HepG2 (cell line): ENCODE measurements around the gene LRP5. TPM values are rescaled to one million over a fixed set of nuclear protein-coding genes. Genes with fewer than 3 reads are reported as not detected.

Experiments
- ARNTL ChIP-seq: sonication (generic); formaldehyde crosslinking; IDR thresholded peaks from 2 replicates; pipeline ENCODE4 v1.4.0; 2020; ENCODE audit warnings: mild to moderate bottlenecking, missing genetic modification reagents
- ISL2 ChIP-seq: sonication (generic); formaldehyde crosslinking; IDR thresholded peaks from 2 replicates; pipeline ENCODE4 v1.5.0; 2020; ENCODE audit warnings: missing genetic modification reagents
- KDM1A ChIP-seq: IDR thresholded peaks from 2 replicates; pipeline ENCODE4 v1.6.1; 2016; ENCODE audit warnings: missing compliant biosample characterization
- NCOA2 ChIP-seq: sonication (generic); formaldehyde crosslinking; IDR thresholded peaks from 2 replicates; pipeline ENCODE4 v1.8.0; 2022; ENCODE audit warnings: inconsistent platforms
- NFATC3 ChIP-seq: sonication (generic); formaldehyde crosslinking; IDR thresholded peaks from 2 replicates; pipeline ENCODE4 v1.5.1; 2020; ENCODE audit warnings: mild to moderate bottlenecking, missing genetic modification reagents
- SRY ChIP-seq: sonication (generic); formaldehyde crosslinking; IDR thresholded peaks from 2 replicates; pipeline ENCODE4 v1.8.0; 2022; ENCODE audit warnings: mild to moderate bottlenecking, missing genetic modification reagents
- TARDBP ChIP-seq: sonication (generic); formaldehyde crosslinking; IDR thresholded peaks from 2 replicates; pipeline ENCODE4 v1.8.0; 2022; ENCODE audit warnings: mild to moderate bottlenecking, missing genetic modification reagents
- TOE1 ChIP-seq: sonication (generic); formaldehyde crosslinking; IDR thresholded peaks from 2 replicates; pipeline ENCODE4 v1.4.0; 2020; ENCODE audit warnings: mild to moderate bottlenecking, missing genetic modification reagents
- ZFP37 ChIP-seq: sonication (generic); formaldehyde crosslinking; IDR thresholded peaks from 2 replicates; pipeline ENCODE4 v1.4.0; 2020; ENCODE audit warnings: missing genetic modification reagents, borderline replicate concordance
- ZNF235 ChIP-seq: sonication (generic); formaldehyde crosslinking; IDR thresholded peaks from 2 replicates; pipeline ENCODE4 v1.8.1; 2023; ENCODE audit warnings: mild to moderate bottlenecking, missing genetic modification reagents, borderline replicate concordance
- ZNF660 ChIP-seq: sonication (generic); formaldehyde crosslinking; IDR thresholded peaks from 2 replicates; pipeline ENCODE4 v1.5.1; 2020; ENCODE audit warnings: mild to moderate bottlenecking, low read depth, missing genetic modification reagents, borderline replicate concordance
- ZNF878 ChIP-seq: sonication (generic); formaldehyde crosslinking; IDR thresholded peaks from 2 replicates; pipeline ENCODE4 v1.8.1; 2023; ENCODE audit warnings: mild to moderate bottlenecking, missing genetic modification reagents, moderate library complexity
- polyA plus RNA-seq, 8 experiments: library from polyadenylated mRNA; depleted of rRNA in 3 of 8; stranded (reverse) in 7 of 8; unstranded in 1 of 8; fragments of >200 nt; fragmentation: Illumina TruSeq in 4 of 8; extraction: Trizol in 4 of 8; gene quantifications; 2 replicates each; pipeline versions ENCODE4 v1.2.1 to v1.2.3, GENCODE V29; 2011 to 2016; ENCODE audit warnings: low read depth in 4 of 8, missing spikeins in 1 of 8, mixed read lengths in 1 of 8; ENCODE audit not compliant: insufficient read depth in 1 of 8
- total RNA-seq, 5 experiments: library from RNA; depleted of rRNA; stranded (reverse); fragments of >200 nt; fragmentation: Illumina TruSeq; extraction: Trizol; gene quantifications; 2 replicates each; pipeline ENCODE4 v1.2.3, GENCODE V29; 2016; ENCODE audit warnings: low read depth in 1 of 5
- TF ChIP-seq, protein P1 (sequence below): sonication (generic); formaldehyde crosslinking; IDR thresholded peaks from 2 replicates; pipeline ENCODE4 v1.4.0; 2020; ENCODE audit warnings: missing genetic modification reagents
- TF ChIP-seq, protein P2 (sequence below): sonication (generic); formaldehyde crosslinking; IDR thresholded peaks from 2 replicates; pipeline ENCODE4 v1.8.1; 2022; ENCODE audit warnings: low read depth, mild to moderate bottlenecking, missing genetic modification reagents
- TF ChIP-seq, protein P3 (sequence below): fragments of 450-650 bp; IDR thresholded peaks from 2 replicates; pipeline ENCODE4 v1.6.1; 2016
- TF ChIP-seq, protein P4 (sequence below): sonication (generic); formaldehyde crosslinking; IDR thresholded peaks from 2 replicates; pipeline ENCODE4 v1.8.1; 2023; ENCODE audit warnings: mild to moderate bottlenecking, moderate library complexity, missing genetic modification reagents
- TF ChIP-seq, protein P5 (sequence below): sonication (generic); formaldehyde crosslinking; IDR thresholded peaks from 2 replicates; pipeline ENCODE4 v1.4.0; 2020; ENCODE audit warnings: missing genetic modification reagents

LRP5 gene
- total and polyA plus RNA-seq, 2 of the 13 experiments (the other 11 are each of a cell fraction or from before 2014, with no cell fraction given) = 40.4 to 64.0 TPM

DNA sequence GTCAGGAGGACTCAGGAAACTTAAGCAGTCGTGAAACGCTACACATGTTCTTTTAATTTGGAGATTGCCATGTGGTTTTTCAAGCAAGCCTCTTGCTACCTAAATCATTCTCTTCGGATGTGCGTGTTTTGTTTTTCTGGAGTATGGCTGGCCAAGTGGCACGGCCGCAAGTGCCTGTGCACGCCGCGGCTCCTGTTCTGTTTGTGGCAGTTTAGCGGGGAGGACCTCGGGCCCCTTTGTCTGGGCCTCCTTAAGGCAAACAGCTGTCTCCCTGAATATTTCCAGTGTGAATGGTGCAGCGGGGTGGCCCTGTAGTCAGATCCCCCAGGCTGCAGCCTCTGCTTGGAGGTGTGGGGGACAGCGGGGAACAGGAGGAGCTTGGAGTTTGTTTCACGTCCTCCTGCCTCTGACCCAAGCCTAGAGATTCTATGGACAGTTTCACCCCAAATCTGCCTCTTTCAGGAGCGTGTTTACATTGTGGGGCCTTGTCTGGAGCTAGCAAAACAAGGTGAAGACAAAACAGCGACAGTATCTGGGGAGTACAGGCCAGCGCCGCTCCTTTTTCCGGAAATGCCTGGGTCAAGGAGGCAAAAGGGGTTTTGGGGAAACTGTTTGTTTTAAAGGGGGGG is 1.3 kb downstream of the LRP5 start (continued):
- TF ChIP-seq, protein P1, sequence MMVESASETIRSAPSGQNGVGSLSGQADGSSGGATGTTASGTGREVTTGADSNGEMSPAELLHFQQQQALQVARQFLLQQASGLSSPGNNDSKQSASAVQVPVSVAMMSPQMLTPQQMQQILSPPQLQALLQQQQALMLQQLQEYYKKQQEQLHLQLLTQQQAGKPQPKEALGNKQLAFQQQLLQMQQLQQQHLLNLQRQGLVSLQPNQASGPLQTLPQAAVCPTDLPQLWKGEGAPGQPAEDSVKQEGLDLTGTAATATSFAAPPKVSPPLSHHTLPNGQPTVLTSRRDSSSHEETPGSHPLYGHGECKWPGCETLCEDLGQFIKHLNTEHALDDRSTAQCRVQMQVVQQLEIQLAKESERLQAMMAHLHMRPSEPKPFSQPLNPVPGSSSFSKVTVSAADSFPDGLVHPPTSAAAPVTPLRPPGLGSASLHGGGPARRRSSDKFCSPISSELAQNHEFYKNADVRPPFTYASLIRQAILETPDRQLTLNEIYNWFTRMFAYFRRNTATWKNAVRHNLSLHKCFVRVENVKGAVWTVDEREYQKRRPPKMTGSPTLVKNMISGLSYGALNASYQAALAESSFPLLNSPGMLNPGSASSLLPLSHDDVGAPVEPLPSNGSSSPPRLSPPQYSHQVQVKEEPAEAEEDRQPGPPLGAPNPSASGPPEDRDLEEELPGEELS (CRISPR knock-in tag) = peak; percentile 70
- TF ChIP-seq, protein P2, sequence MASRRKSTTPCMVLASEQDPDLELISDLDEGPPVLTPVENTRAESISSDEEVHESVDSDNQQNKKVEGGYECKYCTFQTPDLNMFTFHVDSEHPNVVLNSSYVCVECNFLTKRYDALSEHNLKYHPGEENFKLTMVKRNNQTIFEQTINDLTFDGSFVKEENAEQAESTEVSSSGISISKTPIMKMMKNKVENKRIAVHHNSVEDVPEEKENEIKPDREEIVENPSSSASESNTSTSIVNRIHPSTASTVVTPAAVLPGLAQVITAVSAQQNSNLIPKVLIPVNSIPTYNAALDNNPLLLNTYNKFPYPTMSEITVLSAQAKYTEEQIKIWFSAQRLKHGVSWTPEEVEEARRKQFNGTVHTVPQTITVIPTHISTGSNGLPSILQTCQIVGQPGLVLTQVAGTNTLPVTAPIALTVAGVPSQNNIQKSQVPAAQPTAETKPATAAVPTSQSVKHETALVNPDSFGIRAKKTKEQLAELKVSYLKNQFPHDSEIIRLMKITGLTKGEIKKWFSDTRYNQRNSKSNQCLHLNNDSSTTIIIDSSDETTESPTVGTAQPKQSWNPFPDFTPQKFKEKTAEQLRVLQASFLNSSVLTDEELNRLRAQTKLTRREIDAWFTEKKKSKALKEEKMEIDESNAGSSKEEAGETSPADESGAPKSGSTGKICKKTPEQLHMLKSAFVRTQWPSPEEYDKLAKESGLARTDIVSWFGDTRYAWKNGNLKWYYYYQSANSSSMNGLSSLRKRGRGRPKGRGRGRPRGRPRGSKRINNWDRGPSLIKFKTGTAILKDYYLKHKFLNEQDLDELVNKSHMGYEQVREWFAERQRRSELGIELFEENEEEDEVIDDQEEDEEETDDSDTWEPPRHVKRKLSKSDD (CRISPR knock-in tag) = no peak
- no peak for TF ChIP-seq ZNF660 (CRISPR knock-in tag)
- TF ChIP-seq, protein P3, sequence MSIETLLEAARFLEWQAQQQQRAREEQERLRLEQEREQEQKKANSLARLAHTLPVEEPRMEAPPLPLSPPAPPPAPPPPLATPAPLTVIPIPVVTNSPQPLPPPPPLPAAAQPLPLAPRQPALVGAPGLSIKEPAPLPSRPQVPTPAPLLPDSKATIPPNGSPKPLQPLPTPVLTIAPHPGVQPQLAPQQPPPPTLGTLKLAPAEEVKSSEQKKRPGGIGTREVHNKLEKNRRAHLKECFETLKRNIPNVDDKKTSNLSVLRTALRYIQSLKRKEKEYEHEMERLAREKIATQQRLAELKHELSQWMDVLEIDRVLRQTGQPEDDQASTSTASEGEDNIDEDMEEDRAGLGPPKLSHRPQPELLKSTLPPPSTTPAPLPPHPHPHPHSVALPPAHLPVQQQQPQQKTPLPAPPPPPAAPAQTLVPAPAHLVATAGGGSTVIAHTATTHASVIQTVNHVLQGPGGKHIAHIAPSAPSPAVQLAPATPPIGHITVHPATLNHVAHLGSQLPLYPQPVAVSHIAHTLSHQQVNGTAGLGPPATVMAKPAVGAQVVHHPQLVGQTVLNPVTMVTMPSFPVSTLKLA = 0 out of 2 replicates have a peak, but pooled peaks have one; percentile 8
- TF ChIP-seq, protein P4, sequence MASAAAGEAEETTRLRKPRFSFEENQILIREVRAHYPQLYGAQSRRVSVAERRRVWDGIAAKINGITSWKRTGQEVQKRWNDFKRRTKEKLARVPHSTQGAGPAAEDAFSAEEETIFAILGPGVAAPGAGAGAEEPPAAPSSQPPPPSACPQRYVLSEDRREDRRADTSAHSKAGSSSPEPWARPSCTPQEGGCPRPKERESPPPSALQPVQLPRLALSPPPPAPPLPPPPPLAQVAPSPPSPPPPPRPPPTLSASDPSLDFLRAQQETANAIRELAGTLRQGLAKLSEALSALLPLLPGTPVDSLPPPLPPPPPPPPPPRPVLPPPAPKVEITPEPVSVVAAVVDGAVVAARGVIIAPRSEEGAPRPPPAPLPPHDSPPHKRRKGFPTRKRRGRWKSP (CRISPR knock-in tag) = no peak
- TF ChIP-seq SRY (CRISPR knock-in tag) = peak; percentile 47; the same call in 1 of the 2 replicates
- TF ChIP-seq, protein P5, sequence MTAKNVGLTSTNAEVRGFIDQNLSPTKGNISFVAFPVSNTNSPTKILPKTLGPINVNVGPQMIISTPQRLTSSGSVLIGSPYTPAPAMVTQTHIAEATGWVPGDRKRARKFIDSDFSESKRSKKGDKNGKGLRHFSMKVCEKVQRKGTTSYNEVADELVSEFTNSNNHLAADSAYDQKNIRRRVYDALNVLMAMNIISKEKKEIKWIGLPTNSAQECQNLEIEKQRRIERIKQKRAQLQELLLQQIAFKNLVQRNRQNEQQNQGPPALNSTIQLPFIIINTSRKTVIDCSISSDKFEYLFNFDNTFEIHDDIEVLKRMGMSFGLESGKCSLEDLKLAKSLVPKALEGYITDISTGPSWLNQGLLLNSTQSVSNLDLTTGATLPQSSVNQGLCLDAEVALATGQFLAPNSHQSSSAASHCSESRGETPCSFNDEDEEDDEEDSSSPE (CRISPR knock-in tag) = no peak
- TF ChIP-seq ZNF235 (CRISPR knock-in tag) = no peak
- 0 out of 2 replicates have a peak, but pooled peaks have one; percentile 52 for TF ChIP-seq ARNTL (CRISPR knock-in tag)
- no peak for TF ChIP-seq ISL2
- TF ChIP-seq TARDBP (CRISPR knock-in tag) = no peak
- TF ChIP-seq KDM1A (CRISPR knock-in tag) = no peak
- no peak for TF ChIP-seq ZFP37 (CRISPR knock-in tag)
- no peak for TF ChIP-seq NFATC3 (CRISPR knock-in tag)
- TF ChIP-seq TOE1 (CRISPR knock-in tag) = no peak
- peak; percentile 44; the same call in 1 of the 2 replicates for TF ChIP-seq NCOA2
- 0 out of 2 replicates have a peak, but pooled peaks have one; percentile 36 for TF ChIP-seq ZNF878
